ENCODE results near the gene KMT5B. TPM values are rescaled to one million over a fixed set of nuclear protein-coding genes. Genes with fewer than 3 reads are reported as not detected.

Gene KMT5B
- total and polyA plus RNA-seq, 2 experiments from 2014 or later, result 26.4 to 31.0 TPM

GRCh38 chr11:68125164-68125563 is 87.9 kb downstream of the KMT5B start (continued):
- TF ChIP-seq ZNF331 (CRISPR knock-in tag; IDR thresholded peaks at IDR 0.05; ENCODE audit: low read depth), result no peak
- TF ChIP-seq REST (IDR thresholded peaks at IDR 0.05; ENCODE audit: unreplicated experiment), result no peak
- TF ChIP-seq CTCF (conservative IDR thresholded peaks at IDR 0.05; ENCODE audit: low read depth in 2 of 2), result no peak
- TF ChIP-seq EZH2phosphoT487 (IDR thresholded peaks at IDR 0.05; ENCODE audit: unreplicated experiment), result no peak
- no peak for TF ChIP-seq NANOG (IDR thresholded peaks at IDR 0.05; ENCODE audit: borderline replicate concordance)
- no peak for TF ChIP-seq ZNF114 (CRISPR knock-in tag; IDR thresholded peaks at IDR 0.05)
- TF ChIP-seq CREB1 (CRISPR knock-in tag; IDR thresholded peaks at IDR 0.05; ENCODE audit: low read depth), result no peak
- no peak for TF ChIP-seq POLR2AphosphoS5 (IDR thresholded peaks at IDR 0.05; ENCODE audit: low read depth)
- TF ChIP-seq STAT1 (IDR thresholded peaks at IDR 0.05; ENCODE audit: unreplicated experiment), result no peak
- TF ChIP-seq EZH2 (IDR thresholded peaks at IDR 0.05; ENCODE audit: low read depth, unreplicated experiment), result no peak

GRCh38 chr11:68122936-68123539 is 90.1 kb downstream of the KMT5B start:
- H3K4me2 ChIP-seq, result peak overlapping the region; percentile 48
- Mint-ChIP-seq H3K9me3 (no peaks in the 10 kb centered on the region; the same call in 2 of the 3 replicates), H3K27me3 (ENCODE audit: insufficient read depth, low read depth, poor library complexity) (peaks cover 18% of the 10 kb centered on the region), H3K36me3 (ENCODE audit: low read depth) (peaks cover 16% of the 10 kb centered on the region), H3K4me1 (peaks cover 66% of the 10 kb centered on the region), H3K4me3 (peak overlapping the region; percentile 33; the same call in 1 of the 3 replicates), H3K27ac (peak overlapping the region; percentile 87)
- peaks cover 21% of the 10 kb centered on the region for H3F3A ChIP-seq (replicated peaks; ENCODE audit: low read depth)
- peaks cover 24% of the 10 kb centered on the region for H4K20me1 ChIP-seq (replicated peaks; ENCODE audit: insufficient read depth)
- no peak overlapping the region for H2AFZ ChIP-seq
- no peaks in the 10 kb centered on the region for H3K36me3 ChIP-seq (ENCODE audit: insufficient read depth)
- no peak overlapping the region for H3K4me3 ChIP-seq
- no peaks in the 10 kb centered on the region for H3K9me2 ChIP-seq (ENCODE audit: insufficient read depth)
- peaks cover 72% of the 10 kb centered on the region for H3K4me1 ChIP-seq (ENCODE audit: insufficient read depth)
- peak overlapping the region; percentile 98 for H3K27ac ChIP-seq (ENCODE audit: low read depth)
- H3K79me2 ChIP-seq (replicated peaks; ENCODE audit: insufficient read depth), result peaks cover 30% of the 10 kb centered on the region
- peak; percentile 40 for DNase-seq (ENCODE audit: low spot score)
- no peaks in the 10 kb centered on the region for H3K27me3 ChIP-seq (ENCODE audit: insufficient read depth)
- no peak for ATAC-seq
- TF ChIP-seq ETS1 (IDR thresholded peaks at IDR 0.05) (no peak), STAT1 (IDR thresholded peaks at IDR 0.05; ENCODE audit: unreplicated experiment) (no peak), ZNF114 (CRISPR knock-in tag; IDR thresholded peaks at IDR 0.05) (no peak), POLR2AphosphoS5 (IDR thresholded peaks at IDR 0.05; ENCODE audit: low read depth) (no peak), NANOG (IDR thresholded peaks at IDR 0.05; ENCODE audit: borderline replicate concordance) (no peak), CTCF (conservative IDR thresholded peaks at IDR 0.05; ENCODE audit: low read depth in 2 of 2) (no peak), ZNF331 (CRISPR knock-in tag; IDR thresholded peaks at IDR 0.05; ENCODE audit: low read depth) (no peak), EZH2phosphoT487 (IDR thresholded peaks at IDR 0.05; ENCODE audit: unreplicated experiment) (no peak), CREB1 (CRISPR knock-in tag; IDR thresholded peaks at IDR 0.05; ENCODE audit: low read depth) (no peak)
